Neural progenitor cell (in vitro differentiated cells): ENCODE results near the gene SERGEF. TPM values are rescaled to one million over a fixed set of nuclear protein-coding genes. Genes with fewer than 3 reads are reported as not detected.

ENCODE experiments used
- DNase-seq: peaks from one replicate; pipeline ENCODE4 v3.0.0-alpha.2; 2016; ENCODE audit warnings: low spot score
- H2AFZ ChIP-seq: fragments of 200-600 bp; sonication (generic); replicated peaks from 2 replicates; pipeline ENCODE4 v1.6.1; 2016; ENCODE audit warnings: antibody characterized with exemption
- H3F3A ChIP-seq: fragments of 200-600 bp; sonication (generic); 2 replicates; pipeline ENCODE4 v1.6.1; 2016; ENCODE audit warnings: antibody characterized with exemption, low read depth
- H3K27ac ChIP-seq: fragments of 200-600 bp; sonication (generic); 2 replicates; pipeline ENCODE4 v1.5.1; 2016; ENCODE audit warnings: mild to moderate bottlenecking
- H3K27me3 ChIP-seq: fragments of 200-600 bp; sonication (generic); 2 replicates; pipeline ENCODE4 v1.6.1; 2016; ENCODE audit warnings: mild to moderate bottlenecking, moderate library complexity
- H3K36me3 ChIP-seq: fragments of 200-600 bp; sonication (generic); 2 replicates; pipeline ENCODE4 v1.5.1; 2016
- H3K4me1 ChIP-seq: fragments of 200-600 bp; sonication (generic); 2 replicates; pipeline ENCODE4 v1.6.1; 2016; ENCODE audit warnings: mixed run types
- H3K4me2 ChIP-seq: fragments of 200-600 bp; sonication (generic); 2 replicates; pipeline ENCODE4 v1.6.1; 2016
- H3K4me3 ChIP-seq: fragments of 200-600 bp; sonication (generic); 2 replicates; pipeline ENCODE4 v1.5.1; 2016
- H3K79me2 ChIP-seq: fragments of 200-600 bp; sonication (generic); 2 replicates; pipeline ENCODE4 v1.6.1; 2016; ENCODE audit warnings: low read depth
- H3K9ac ChIP-seq: fragments of 200-600 bp; sonication (generic); 2 replicates; pipeline ENCODE4 v1.6.1; 2016
- H3K9me3 ChIP-seq: fragments of 200-600 bp; sonication (generic); 2 replicates; pipeline ENCODE4 v1.5.1; 2016; ENCODE audit warnings: low read depth
- H4K20me1 ChIP-seq: fragments of 200-600 bp; sonication (generic); 2 replicates; pipeline ENCODE4 v1.6.1; 2016; ENCODE audit warnings: low read depth
- H3K27ac Mint-ChIP-seq: 3 replicates; pipeline ENCODE4 v1.8.0; 2021; ENCODE audit warnings: mixed read lengths
- H3K27me3 Mint-ChIP-seq: 2 replicates; pipeline ENCODE4 v1.8.0; 2022; ENCODE audit warnings: low read depth, mild to moderate bottlenecking, inconsistent platforms, moderate library complexity, mixed read lengths; ENCODE audit not compliant: insufficient read depth
- H3K36me3 Mint-ChIP-seq: 3 replicates; pipeline ENCODE4 v1.8.0; 2021; ENCODE audit warnings: mixed read lengths
- H3K4me1 Mint-ChIP-seq: 3 replicates; pipeline ENCODE4 v1.8.0; 2021; ENCODE audit warnings: mixed read lengths
- H3K4me3 Mint-ChIP-seq: 3 replicates; pipeline ENCODE4 v1.8.0; 2021; ENCODE audit warnings: mild to moderate bottlenecking, moderate library complexity, mixed read lengths
- H3K9me3 Mint-ChIP-seq: 3 replicates; pipeline ENCODE4 v1.8.0; 2020; ENCODE audit warnings: mixed read lengths
- EZH2 ChIP-seq: fragments of 200-600 bp; sonication (generic); IDR thresholded peaks from 2 replicates; pipeline ENCODE4 v1.6.1; 2017; ENCODE audit warnings: antibody characterized with exemption, mild to moderate bottlenecking, moderate library complexity
- EZH2phosphoT487 ChIP-seq: fragments of 200-600 bp; sonication (generic); IDR thresholded peaks from 2 replicates; pipeline ENCODE4 v1.6.1; 2017; ENCODE audit warnings: antibody characterized with exemption
- total RNA-seq: library from RNA; depleted of rRNA; stranded (reverse); fragments of >200 nt; gene quantifications from 2 replicates; pipeline ENCODE4 v1.2.3, GENCODE V29; 2015; ENCODE audit warnings: low replicate concordance
- TF ChIP-seq, protein P1 (sequence below): fragments of 200-600 bp; sonication (generic); IDR thresholded peaks from 2 replicates; pipeline ENCODE4 v1.5.1; 2017; ENCODE audit warnings: antibody characterized with exemption, mild to moderate bottlenecking

The SERGEF gene
- total RNA-seq, 1 donor from 2014 or later: 35.1 TPM

DNA sequence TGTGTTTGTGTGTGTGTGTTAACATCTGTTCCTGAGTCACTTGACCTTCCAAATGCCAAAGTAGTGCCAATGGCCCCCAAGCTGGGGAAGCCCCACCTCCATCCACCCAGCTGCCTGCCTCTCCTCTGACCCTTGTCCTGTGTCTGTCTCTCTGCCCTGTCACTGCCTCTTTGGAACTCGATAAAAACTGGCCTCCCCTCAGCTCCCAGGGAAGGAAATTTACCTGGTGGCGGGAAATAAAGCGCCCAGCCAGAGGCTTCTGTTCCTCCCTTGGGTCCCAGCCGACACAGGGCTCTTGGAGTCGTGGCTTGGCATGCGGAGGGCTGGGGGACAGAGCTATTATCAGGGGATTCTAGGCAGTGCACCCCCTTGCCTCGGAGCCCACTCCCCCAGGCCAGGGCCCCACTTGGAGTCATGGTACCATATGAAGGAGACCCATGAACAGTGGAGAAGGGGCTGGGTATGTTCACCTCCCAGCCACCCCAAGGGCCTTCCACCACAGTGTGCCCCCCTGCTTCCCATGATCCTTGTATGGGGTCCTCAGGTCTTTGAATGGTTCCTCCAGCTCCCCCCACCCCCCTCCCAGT, 272.1 kb downstream of the SERGEF start:
- H3K27me3 ChIP-seq: peaks cover 31% of the 10 kb centered on the region
- DNase-seq: no peak
- Mint-ChIP-seq H3K27ac (no peak overlapping the region), H3K36me3 (no peaks in the 10 kb centered on the region), H3K4me1 (peaks cover 27% of the 10 kb centered on the region), H3K9me3 (no peaks in the 10 kb centered on the region), H3K4me3 (no peak overlapping the region), H3K27me3 (peaks cover 17% of the 10 kb centered on the region)
- no peak overlapping the region for H3K9ac ChIP-seq
- no peak overlapping the region for H3K4me2 ChIP-seq
- no peaks in the 10 kb centered on the region for H3K36me3 ChIP-seq
- no peaks in the 10 kb centered on the region for H3K79me2 ChIP-seq
- TF ChIP-seq EZH2phosphoT487: no peak
- no peak overlapping the region for H2AFZ ChIP-seq
- no peaks in the 10 kb centered on the region for H3K9me3 ChIP-seq
- H3F3A ChIP-seq: no peaks in the 10 kb centered on the region
- H3K4me3 ChIP-seq: no peak overlapping the region
- no peak overlapping the region for H3K27ac ChIP-seq
- H3K4me1 ChIP-seq: peaks cover 21% of the 10 kb centered on the region
- peaks cover 33% of the 10 kb centered on the region for H4K20me1 ChIP-seq

DNA sequence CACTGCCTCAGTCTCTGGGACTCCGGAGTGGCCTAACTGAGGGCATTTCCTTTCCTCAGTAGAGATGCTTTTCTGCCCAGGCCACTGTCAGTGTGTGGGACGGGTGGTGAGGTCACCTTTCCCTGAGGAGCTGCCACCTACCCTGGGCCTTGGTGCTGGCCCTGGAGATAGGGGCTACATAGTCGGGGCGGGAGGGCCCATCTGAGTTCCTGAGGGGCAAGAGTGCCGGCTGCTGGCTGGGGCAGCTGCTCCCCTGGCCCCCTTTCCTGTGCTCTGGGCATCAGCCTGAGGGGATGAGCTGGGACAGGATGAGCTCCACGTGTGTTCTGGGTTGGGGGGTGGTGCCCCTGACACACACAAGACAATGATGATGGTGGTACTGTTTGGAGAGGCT, 272.9 kb downstream of the SERGEF start:
- Mint-ChIP-seq H3K9me3 (no peaks in the 10 kb centered on the region), H3K4me3 (no peak overlapping the region), H3K4me1 (peaks cover 27% of the 10 kb centered on the region), H3K27me3 (peaks cover 14% of the 10 kb centered on the region), H3K27ac (no peak overlapping the region), H3K36me3 (no peaks in the 10 kb centered on the region)
- Histone ChIP-seq H3F3A (peaks cover 5% of the 10 kb centered on the region), H3K4me3 (no peak overlapping the region), H3K36me3 (no peaks in the 10 kb centered on the region), H3K27me3 (peaks cover 39% of the 10 kb centered on the region), H2AFZ (no peak overlapping the region), H3K9me3 (no peaks in the 10 kb centered on the region), H3K27ac (no peak overlapping the region), H4K20me1 (peaks cover 34% of the 10 kb centered on the region), H3K79me2 (no peaks in the 10 kb centered on the region), H3K9ac (no peak overlapping the region), H3K4me1 (peaks cover 21% of the 10 kb centered on the region), H3K4me2 (no peak overlapping the region)
- TF ChIP-seq EZH2phosphoT487 (no peak), EZH2 (no peak)
- TF ChIP-seq, protein P1, sequence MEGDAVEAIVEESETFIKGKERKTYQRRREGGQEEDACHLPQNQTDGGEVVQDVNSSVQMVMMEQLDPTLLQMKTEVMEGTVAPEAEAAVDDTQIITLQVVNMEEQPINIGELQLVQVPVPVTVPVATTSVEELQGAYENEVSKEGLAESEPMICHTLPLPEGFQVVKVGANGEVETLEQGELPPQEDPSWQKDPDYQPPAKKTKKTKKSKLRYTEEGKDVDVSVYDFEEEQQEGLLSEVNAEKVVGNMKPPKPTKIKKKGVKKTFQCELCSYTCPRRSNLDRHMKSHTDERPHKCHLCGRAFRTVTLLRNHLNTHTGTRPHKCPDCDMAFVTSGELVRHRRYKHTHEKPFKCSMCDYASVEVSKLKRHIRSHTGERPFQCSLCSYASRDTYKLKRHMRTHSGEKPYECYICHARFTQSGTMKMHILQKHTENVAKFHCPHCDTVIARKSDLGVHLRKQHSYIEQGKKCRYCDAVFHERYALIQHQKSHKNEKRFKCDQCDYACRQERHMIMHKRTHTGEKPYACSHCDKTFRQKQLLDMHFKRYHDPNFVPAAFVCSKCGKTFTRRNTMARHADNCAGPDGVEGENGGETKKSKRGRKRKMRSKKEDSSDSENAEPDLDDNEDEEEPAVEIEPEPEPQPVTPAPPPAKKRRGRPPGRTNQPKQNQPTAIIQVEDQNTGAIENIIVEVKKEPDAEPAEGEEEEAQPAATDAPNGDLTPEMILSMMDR: no peak
- DNase-seq: no peak

DNA sequence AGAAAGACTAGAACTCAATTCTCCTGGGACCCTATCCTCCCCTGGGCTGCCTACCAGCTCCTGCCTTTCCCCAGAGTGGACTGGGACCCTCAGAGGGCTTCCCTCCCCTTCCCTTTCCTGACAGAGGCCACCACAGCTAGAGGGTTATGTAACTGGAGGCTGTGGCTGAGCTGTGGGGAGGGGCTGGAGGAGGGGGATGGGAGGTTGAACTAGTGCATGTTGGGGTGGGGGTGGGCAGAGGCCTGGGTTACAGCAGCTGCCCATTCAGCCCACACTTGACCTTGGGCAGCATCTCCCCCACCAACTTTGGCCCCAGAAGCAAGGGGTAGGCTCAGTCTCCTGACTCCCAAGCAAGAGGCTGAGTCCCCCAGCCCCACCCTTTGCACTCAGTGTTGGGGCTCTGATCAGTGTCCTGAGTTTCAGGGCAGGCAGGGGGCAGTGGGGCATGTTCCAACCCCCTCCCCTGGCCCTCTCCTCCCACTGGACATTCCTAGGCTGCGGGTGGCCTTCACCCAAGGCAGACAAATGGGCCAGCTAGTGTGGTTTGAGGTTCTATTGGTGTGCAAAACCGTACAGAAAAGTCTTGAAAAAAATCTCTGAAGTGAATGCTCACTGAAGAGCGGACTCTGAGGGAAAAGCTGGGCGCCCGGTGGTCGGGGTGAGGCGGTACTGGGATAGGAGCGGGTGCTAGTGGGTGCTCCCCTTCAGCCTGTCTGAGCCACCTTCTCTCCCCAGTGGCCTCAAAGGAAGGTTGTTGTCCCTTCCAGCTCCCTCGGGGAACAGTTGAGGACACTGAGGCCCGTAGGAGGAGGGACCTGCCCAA, 274.5 kb downstream of the SERGEF start:
- Histone ChIP-seq H3K27ac (no peak overlapping the region), H3F3A (peaks cover 11% of the 10 kb centered on the region), H3K4me1 (peaks cover 23% of the 10 kb centered on the region), H4K20me1 (peaks cover 44% of the 10 kb centered on the region), H3K4me3 (no peak overlapping the region), H3K79me2 (no peaks in the 10 kb centered on the region), H3K4me2 (peak overlapping the region; percentile 56), H3K36me3 (no peaks in the 10 kb centered on the region), H3K27me3 (peaks cover 50% of the 10 kb centered on the region), H3K9ac (no peak overlapping the region), H2AFZ (no peak overlapping the region), H3K9me3 (no peaks in the 10 kb centered on the region)
- Mint-ChIP-seq H3K27ac (no peak overlapping the region), H3K9me3 (no peaks in the 10 kb centered on the region), H3K4me1 (peaks cover 27% of the 10 kb centered on the region), H3K27me3 (peaks cover 16% of the 10 kb centered on the region), H3K36me3 (no peaks in the 10 kb centered on the region), H3K4me3 (no peak overlapping the region)
- TF ChIP-seq, protein P1: no peak
- TF ChIP-seq EZH2phosphoT487: no peak
- no peak for TF ChIP-seq EZH2
- DNase-seq: no peak

Other genes starting within 250 kb of the SERGEF start
- gene TPH1, start 33.2 kb upstream of the SERGEF start, total RNA-seq: 0.24 and 0.25 TPM in 2 replicates
- 50.8 and 73.4 TPM in 2 replicates for gene SAAL1, start 93.0 kb upstream of the SERGEF start, total RNA-seq
- gene MRGPRX3, start 119.5 kb upstream of the SERGEF start, total RNA-seq: not detected in 2 replicates
- not detected in 2 replicates for gene MRGPRX4, start 159.8 kb upstream of the SERGEF start, total RNA-seq
- not detected in 2 replicates for gene SAA4, start 223.8 kb upstream of the SERGEF start, total RNA-seq
- not detected in 2 replicates for gene SAA2, start 235.6 kb upstream of the SERGEF start, total RNA-seq